NCI-H1694 (cell line): Measurements from ENCODE around the gene ENAH.
A peak's percentile ranks its signal among the peaks of the same experiment; 100 is the strongest.
"Not testable (repeated sequence)": the region's sequence is repeated elsewhere in the genome, so short reads cannot be mapped to it uniquely, and the experiment has no call there.

Experiments used
- DNase-seq: peaks from one replicate; lab custom pipeline; 2025; lab: John Stamatoyannopoulos, UW

ENAH gene

GRCh38 chr1:225652729-225653462 lies at the start of gene ENAH:
Gene ENAH (minus strand): TSS chr1:225653123. CDS start chr1:225652690, 433 bp downstream.
- DNase-seq = peak; percentile 32

GRCh38 chr1:225700889-225701465 lies 48.1 kb upstream of the ENAH start:
- DNase-seq = no peak

- DNase-seq = no peak
Measured at GRCh38 chr1:225700164-225700821, 47.4 kb upstream of the ENAH start.

DNA sequence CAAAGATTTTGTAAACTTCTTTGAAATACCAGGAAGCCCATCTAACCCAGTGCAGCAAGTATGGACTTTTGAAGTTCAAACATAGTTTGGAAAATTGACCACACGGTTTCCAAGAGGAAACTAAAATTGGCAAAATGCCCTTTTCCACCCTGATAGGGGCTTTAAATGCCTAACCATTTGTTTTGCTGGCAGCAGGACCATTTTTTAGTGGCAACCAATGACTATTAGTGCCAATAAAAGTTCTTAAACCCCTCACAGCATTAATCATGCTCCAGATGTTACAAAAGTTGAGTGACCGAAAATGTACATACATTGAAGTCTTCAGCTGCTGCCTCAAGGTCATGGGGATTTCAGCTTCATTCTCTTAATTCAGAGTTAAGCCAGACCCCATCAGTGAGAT lies 46.4 kb upstream of the ENAH start:
- DNase-seq = no peak

DNA sequence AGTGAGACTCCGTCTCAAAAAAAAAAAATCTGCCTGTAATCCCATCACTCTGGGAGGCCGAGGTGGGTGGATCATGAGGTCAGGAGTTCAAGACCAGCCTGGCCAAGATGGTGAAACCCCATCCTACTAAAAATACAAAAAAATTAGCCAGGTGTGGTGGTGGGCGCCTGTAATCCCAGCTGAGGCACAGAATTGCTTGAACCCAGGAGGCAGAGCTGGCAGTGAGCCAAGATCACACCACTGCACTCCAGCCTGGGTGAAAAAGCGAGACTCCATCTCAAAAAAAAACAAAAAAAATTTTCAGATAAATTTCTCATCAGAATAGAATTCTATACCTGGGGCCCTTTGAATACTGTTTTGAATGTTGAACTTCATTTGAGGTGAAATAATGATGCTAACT lies 45.3 kb upstream of the ENAH start:
- not testable (repeated sequence) for DNase-seq

DNA sequence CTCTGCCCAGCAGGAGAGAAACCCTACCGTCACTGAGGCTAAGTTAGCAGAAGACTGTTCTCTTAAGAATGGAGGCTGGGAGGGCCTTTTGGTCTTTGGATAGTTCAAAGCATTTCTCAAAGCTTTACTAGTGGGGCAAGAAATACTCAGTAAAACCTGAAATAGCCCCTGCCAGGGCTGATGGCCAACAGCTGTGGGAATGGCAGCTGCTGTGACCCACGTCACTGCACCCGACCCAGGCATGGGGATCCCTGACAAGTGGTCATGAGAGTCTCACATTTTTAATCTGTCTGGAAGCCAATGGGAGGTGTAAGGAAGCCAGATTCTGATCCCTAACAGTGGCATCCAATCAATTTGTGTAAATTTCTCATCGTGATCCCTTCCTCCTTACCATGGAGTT lies 44.5 kb upstream of the ENAH start:
- no peak for DNase-seq

DNA sequence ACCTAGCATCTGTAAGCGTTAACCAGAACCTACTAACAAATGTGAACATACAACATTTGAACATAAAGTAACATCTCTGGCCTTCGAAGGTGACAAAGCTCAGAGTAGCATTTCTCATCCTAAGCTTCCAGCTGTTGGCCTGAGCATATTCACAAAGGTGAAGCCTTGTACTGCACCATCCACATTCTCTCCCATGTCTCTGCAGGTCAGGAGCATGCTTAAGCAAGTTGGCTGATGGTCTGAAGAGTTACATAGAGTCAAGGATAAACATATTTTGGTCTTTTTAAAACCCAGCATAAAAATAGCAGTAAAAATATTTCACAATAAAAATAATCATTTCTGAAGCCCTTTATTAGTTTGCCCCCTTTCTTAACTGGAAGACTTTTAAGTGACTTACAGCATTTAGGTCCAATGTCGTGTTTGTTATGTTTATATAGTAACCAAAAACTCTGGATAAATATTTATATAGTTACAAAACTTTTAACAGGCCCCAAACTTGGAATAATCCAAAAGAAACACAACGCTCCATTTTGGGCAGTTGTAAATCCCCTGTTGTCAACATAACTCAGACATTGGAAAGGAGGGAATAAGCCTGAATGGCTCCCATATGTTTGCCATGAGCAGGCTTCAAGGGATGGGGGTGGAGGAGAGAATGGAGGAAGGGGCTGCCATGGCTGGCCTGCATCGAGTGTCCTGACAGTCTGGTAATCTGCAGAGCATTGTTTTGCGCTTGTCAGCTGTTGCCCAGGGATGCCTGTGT lies 42.8 kb upstream of the ENAH start:
- no peak for DNase-seq

DNA sequence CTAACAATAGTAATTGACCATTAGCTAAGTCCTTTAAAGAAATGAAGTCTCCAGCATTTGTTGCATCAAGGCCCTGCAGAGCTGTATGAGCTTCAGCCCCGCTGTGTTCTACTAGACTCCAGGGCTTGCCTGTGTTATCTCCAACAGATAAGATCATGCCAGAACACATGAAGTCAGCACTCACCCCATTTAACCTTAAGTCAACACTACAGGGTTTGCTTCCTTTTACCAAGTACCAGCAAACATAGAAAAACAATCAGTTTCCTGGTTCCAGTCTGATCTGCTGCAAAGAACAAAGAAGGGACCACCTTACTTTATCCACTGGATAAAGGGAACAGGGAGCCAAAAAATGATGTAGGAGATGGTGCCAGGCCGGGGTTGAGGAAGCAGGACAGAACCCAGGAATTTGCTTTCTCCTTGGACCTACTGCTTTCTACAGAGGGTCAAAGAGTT lies 41.3 kb upstream of the ENAH start:
- no peak for DNase-seq

- not testable (repeated sequence) for DNase-seq
Measured at GRCh38 chr1:225693697-225694096, 40.8 kb upstream of the ENAH start.

DNA sequence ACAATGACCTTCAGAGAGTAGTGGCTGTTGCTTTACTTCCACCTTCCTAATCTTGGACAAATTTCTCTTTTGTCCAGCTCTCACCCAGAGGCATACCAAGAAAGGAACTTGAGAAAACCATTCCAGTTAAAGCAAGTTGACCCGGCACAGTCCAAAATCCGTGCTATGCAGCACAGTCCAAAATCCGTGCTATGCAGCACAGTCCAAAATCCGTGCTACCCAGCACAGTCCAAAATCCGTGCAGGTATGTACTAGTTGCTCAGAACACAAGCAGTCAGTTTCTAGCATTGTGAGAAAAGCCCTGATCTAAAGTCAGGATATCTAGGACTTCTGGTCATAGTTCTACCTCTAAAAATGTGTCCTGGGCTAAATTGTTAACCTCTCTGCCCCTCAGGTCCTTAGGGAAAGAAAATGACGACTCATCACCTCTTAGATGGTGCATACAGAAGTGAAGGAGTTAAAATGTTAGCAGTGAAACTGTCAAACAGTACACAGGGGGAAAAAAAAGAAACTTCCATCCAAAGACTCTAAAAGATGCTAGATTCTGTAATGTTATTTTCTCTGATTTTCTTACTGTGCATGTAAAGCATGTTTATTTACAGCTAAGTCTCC lies 40.3 kb upstream of the ENAH start:
- DNase-seq = no peak

DNA sequence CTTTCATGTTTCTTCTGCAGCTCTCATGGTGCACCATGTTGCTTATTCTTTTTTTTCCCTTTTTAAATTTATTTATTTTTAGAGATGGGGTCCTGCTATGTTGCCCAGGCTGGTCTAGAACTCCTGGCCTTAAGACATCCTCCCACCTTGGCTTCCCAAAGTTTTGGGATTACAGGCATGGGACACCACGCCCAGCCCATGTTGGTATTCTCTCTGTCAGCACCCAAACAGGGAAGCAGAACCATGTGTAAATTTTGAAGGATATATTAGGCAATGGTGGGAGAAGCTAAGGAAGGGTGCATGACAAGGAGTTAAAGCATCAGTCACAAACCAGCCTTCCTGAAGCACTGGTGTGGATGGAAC lies 39.6 kb upstream of the ENAH start:
- DNase-seq = no peak

- no peak for DNase-seq
Measured at GRCh38 chr1:225691861-225692516, 39.1 kb upstream of the ENAH start.

GRCh38 chr1:225691377-225691776 lies 38.5 kb upstream of the ENAH start:
- no peak for DNase-seq

DNA sequence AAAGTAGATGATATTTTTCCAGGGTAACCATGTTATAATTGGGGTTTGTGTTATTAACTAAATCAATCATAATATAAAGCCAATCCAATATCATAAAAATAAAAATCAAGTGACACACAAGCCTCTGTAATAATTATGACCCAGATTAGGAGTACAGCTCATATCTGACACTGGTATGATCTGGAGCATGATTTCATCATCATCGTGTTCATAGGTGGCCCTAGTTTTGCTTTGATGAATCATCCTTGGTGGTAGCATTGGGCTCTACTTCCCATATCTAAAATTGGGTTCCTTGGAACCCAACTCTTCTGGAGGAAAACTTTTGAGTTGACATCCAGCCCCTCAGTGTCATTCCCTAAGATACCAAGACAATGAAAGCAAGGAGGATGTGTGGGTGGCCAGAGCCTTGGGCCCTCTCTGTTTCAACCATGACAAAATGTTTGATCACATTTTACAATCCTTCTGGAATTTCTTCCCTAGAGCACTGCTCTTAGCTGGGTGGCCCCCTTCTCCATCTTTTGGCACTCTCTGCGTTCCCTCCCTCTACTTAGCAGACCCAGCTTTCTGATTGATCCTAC lies 37.0 kb upstream of the ENAH start:
- no peak for DNase-seq

DNA sequence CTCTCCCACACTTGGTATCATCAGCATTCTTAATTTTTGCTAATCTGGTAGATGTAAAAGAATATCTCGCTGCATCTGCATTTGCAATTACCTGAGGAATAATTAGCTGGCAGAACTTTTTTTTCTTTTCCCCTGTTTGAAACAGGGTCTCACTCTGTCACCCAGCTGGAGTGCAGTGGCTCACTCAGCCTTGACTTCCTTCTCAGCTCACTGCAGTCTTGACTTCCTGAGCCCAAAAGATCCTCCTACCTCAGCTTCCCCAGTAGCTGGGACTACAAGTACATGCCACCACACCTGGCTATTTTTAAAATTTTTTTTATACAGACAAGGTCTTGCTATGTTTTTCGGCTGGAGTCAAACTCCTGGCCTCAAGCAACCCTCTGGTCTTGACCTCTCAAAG lies 35.4 kb upstream of the ENAH start:
- DNase-seq = no peak

- DNase-seq = no peak
Measured at GRCh38 chr1:225685476-225686176, 32.7 kb upstream of the ENAH start.

GRCh38 chr1:225684741-225685140 lies 31.8 kb upstream of the ENAH start:
- no peak for DNase-seq

- DNase-seq = no peak
Measured at GRCh38 chr1:225681231-225681630, 28.3 kb upstream of the ENAH start.

DNA sequence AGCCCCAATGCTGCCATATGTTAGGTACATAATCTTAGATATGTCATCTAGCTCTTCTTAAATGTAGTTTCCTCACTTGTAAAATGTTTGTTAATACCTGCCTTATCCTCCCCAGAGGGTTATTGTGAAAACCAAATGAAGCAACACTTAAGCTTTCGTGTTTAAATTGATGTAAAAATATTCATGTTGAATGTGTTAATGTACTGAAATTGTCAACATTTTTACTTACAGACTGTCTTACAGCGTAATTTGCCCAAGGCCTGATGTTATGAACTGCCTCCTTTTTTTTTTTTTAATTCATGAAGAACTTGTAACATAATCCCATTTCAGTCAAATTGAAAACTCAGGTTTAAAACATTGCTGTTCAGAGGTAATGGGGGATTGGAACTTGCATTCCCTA lies 25.6 kb upstream of the ENAH start:
- no peak for DNase-seq

DNA sequence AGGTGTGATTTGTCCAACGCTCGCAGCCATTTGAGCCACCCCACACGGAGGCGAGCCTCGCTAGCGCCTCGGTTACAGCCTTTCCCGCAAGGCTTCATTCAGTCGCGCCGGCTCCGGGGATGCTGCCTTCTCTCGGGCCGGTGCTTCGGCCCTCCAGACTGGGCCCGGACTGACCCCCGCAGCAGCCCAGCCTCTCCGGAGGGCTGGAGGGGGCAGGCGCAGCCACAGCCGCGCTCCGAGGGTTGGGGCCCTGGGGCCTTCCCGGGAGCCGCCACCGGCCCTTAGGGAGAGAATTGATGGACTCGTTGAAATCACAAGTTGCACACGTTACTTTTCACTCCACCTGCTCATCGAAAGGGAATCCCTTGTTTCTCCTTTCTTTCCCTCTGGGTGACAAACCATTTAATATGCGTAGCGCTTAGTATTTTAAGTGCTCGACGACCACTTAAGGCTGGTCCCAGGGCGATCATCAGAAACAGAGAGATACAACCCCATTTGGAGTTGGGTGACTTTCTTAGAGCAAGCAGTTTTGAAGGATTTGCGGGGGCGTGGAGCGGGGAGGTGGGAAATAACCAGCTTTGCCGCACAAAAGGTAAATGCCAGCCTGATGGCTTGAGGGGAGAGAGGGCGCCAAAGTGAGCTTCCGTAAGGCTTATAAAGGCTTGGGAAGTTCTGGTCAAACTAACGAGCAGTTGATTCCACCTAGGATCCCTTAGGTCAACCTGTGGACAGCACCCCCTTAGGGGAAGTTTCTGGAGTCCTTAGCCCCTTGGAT lies 24.6 kb upstream of the ENAH start:
- DNase-seq = no peak
